Thyroid gland (tissue), 4 donors: ENCODE measurements around the gene ZNF687. TPM values are rescaled to one million over a fixed set of nuclear protein-coding genes. Genes with fewer than 3 reads are reported as not detected.
A peak's percentile ranks its signal among the peaks of the same experiment; 100 is the strongest.

Source experiments
- DNase-seq, 2 donors: peaks; one replicate each; pipeline ENCODE4 v3.0.0-alpha.2; 2019
- H3K27ac ChIP-seq, 3 donors: fragments of 200-600 bp; sonication (generic); 1 replicate in 2 of 3; 2 replicates in 1 of 3; pipeline ENCODE4 v1.5.1; 2016 to 2019; ENCODE audit warnings: mild to moderate bottlenecking in 1 of 3, moderate library complexity in 1 of 3
- H3K27me3 ChIP-seq: fragments of 200-600 bp; sonication (generic); one replicate; pipeline ENCODE4 v1.5.1; 2019
- H3K36me3 ChIP-seq, 2 donors: fragments of 200-600 bp; sonication (generic); one replicate each; pipeline ENCODE4 v1.5.1; 2016 to 2019
- H3K4me1 ChIP-seq, 2 donors: fragments of 200-600 bp; sonication (generic); one replicate each; pipeline ENCODE4 v1.5.1; 2017 to 2019
- H3K4me3 ChIP-seq, 3 donors: fragments of 200-600 bp; sonication (generic); replicated peaks in 1 of 3; 1 replicate in 2 of 3; 2 replicates in 1 of 3; pipeline ENCODE4 v1.5.1; 2016; ENCODE audit warnings: mild to moderate bottlenecking in 1 of 3
- H3K9me3 ChIP-seq: fragments of 200-600 bp; sonication (generic); one replicate; pipeline ENCODE4 v1.5.1; 2017
- CTCF ChIP-seq, 6 experiments: fragments of 200-600 bp in 3 of 6; fragments of 450-650 bp in 3 of 6; sonication (generic) in 3 of 6; IDR thresholded peaks; one replicate each; pipeline ENCODE4 v1.5.1; 2016 to 2019; ENCODE audit warnings: antibody characterized with exemption in 6 of 6, mild to moderate bottlenecking in 2 of 6, inconsistent platforms in 1 of 6, moderate library complexity in 1 of 6
- POLR2A ChIP-seq, 2 donors: fragments of 450-650 bp; IDR thresholded peaks; one replicate each; pipeline ENCODE4 v1.6.1; 2017; ENCODE audit warnings: antibody characterized with exemption in 2 of 2, mild to moderate bottlenecking in 2 of 2, moderate library complexity in 1 of 2
- WGBS, 2 donors: methylation state at CpG; one replicate each; pipeline ENCODE4 v1.1.5; 2017; 5-methylcytosine and 5-hydroxymethylcytosine counted together
- intact Hi-C: fragments of 100-400 bp; cut with DNase I; formaldehyde crosslinking; loops from one replicate; pipeline ENCODE4 v1.15.1; 2023
- total RNA-seq, 4 donors: library from RNA; depleted of rRNA; stranded (reverse); fragments of >200 nt; gene quantifications; one replicate each; pipeline ENCODE4 v1.2.3, GENCODE V29; 2016

Gene ZNF687
- total RNA-seq, 4 donors from 2014 or later, result 24.2 to 38.0 (median 33.7) TPM

GRCh38 chr1:151313501-151313900, 31.4 kb downstream of the ZNF687 start:
- Histone ChIP-seq H3K9me3 (no peaks in the 10 kb centered on the region), H3K27me3 (no peaks in the 10 kb centered on the region), H3K27ac (peak overlapping the region in 2 of 3 donors; percentile 23 to 24), H3K36me3 (peaks cover 17 to 38% of the 10 kb centered on the region in 2 donors), H3K4me3 (no peak overlapping the region), H3K4me1 (peaks cover 15 to 28% of the 10 kb centered on the region in 2 donors)
- TF ChIP-seq POLR2A (IDR thresholded peaks at IDR 0.05) (no peak), CTCF (IDR thresholded peaks at IDR 0.05) (no peak)
- intact Hi-C loops, result no loop called here
- no peak for DNase-seq
- 60 to 76% methylated on average over 2 of the region's 2 CpGs for WGBS, 2 donors

GRCh38 chr1:151314137-151314875, 32.2 kb downstream of the ZNF687 start:
- WGBS, 2 donors, result 52 to 53% methylated on average over 3 of the region's 3 CpGs
- peak overlapping the region in 2 of 3 donors; percentile 23 to 24 for H3K27ac ChIP-seq
- TF ChIP-seq CTCF (IDR thresholded peaks at IDR 0.05) (no peak), POLR2A (IDR thresholded peaks at IDR 0.05) (no peak)
- intact Hi-C loops, result no loop called here
- peaks cover 15 to 28% of the 10 kb centered on the region in 2 donors for H3K4me1 ChIP-seq
- H3K4me3 ChIP-seq, result no peak overlapping the region
- no peaks in the 10 kb centered on the region for H3K9me3 ChIP-seq
- DNase-seq, result peak; percentile 58 to 73
- no peaks in the 10 kb centered on the region for H3K27me3 ChIP-seq
- H3K36me3 ChIP-seq, result peaks cover 14 to 36% of the 10 kb centered on the region in 2 donors

GRCh38 chr1:151315565-151316235, 33.6 kb downstream of the ZNF687 start:
- DNase-seq, result no peak
- H3K27ac ChIP-seq, result no peak overlapping the region
- no peak overlapping the region for H3K4me3 ChIP-seq
- no peak for TF ChIP-seq POLR2A (IDR thresholded peaks at IDR 0.05)
- no peak for TF ChIP-seq CTCF (IDR thresholded peaks at IDR 0.05)
- H3K4me1 ChIP-seq, result peaks cover 18 to 36% of the 10 kb centered on the region in 2 donors
- H3K27me3 ChIP-seq, result no peaks in the 10 kb centered on the region
- H3K9me3 ChIP-seq, result no peaks in the 10 kb centered on the region
- 91% methylated on average over 17 of the region's 17 CpGs for WGBS, 2 donors
- intact Hi-C loops, result no loop called here
- H3K36me3 ChIP-seq, result peaks cover 14 to 36% of the 10 kb centered on the region in 2 donors

- intact Hi-C loops, result no loop called here
- Histone ChIP-seq H3K27ac (no peak overlapping the region), H3K4me1 (peaks cover 16 to 21% of the 10 kb centered on the region in 2 donors), H3K27me3 (no peaks in the 10 kb centered on the region), H3K9me3 (no peaks in the 10 kb centered on the region), H3K4me3 (no peak overlapping the region), H3K36me3 (peaks cover 14 to 20% of the 10 kb centered on the region in 2 donors)
- TF ChIP-seq CTCF (IDR thresholded peaks at IDR 0.05) (no peak), POLR2A (IDR thresholded peaks at IDR 0.05) (no peak)
- DNase-seq, result no peak
- WGBS, 2 donors, result 80 to 88% methylated on average over 3 of the region's 3 CpGs
These were observed 36.9 kb downstream of the ZNF687 start for GRCh38 chr1:151318975-151319374.

GRCh38 chr1:151324390-151324930, 42.4 kb downstream of the ZNF687 start:
- TF ChIP-seq CTCF (IDR thresholded peaks at IDR 0.05) (no peak), POLR2A (IDR thresholded peaks at IDR 0.05) (no peak)
- H3K9me3 ChIP-seq, result no peaks in the 10 kb centered on the region
- no peak for DNase-seq
- H3K4me3 ChIP-seq, result no peak overlapping the region
- no peaks in the 10 kb centered on the region for H3K36me3 ChIP-seq
- 73 to 85% methylated on average over 4 of the region's 4 CpGs for WGBS, 2 donors
- intact Hi-C loops, result no loop called here
- H3K27me3 ChIP-seq, result no peaks in the 10 kb centered on the region
- H3K27ac ChIP-seq, result no peak overlapping the region
- peaks cover 19 to 50% of the 10 kb centered on the region in 2 donors for H3K4me1 ChIP-seq
